ENCODE results near the gene USP44. TPM values are rescaled to one million over a fixed set of nuclear protein-coding genes. Genes with fewer than 3 reads are reported as not detected.

USP44 gene
- total and polyA plus RNA-seq, 2 of the 13 experiments (the other 11 are each of a cell fraction or from before 2014, with no cell fraction given), result 0.05 to 0.07 TPM

DNA sequence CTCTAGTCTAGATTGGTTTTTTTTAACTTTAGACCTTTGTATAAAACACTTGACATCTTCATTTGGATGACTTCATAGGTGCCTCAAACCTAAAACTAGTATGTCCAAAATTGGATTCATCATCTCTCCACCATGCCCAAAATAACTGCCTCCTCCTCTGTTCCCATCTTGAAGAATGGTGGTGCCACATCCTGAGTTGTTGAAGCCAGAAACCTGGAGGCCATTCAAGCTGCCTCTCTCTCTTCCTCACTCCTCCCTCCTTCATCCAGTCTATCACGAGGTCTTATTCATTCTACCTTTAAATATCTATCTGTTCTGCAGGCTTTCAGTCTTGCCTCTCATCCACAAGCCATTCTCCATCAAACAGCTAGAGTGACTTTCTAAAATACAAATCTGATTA is 26.5 kb upstream of the USP44 start (continued):
- no peak for TF ChIP-seq ZNF549 (CRISPR knock-in tag; IDR thresholded peaks at IDR 0.05)

GRCh38 chr12:95574799-95575452 is 23.6 kb upstream of the USP44 start:
- TF ChIP-seq GATAD2A (CRISPR knock-in tag; IDR thresholded peaks at IDR 0.05) (0 out of 2 replicates have a peak, but pooled peaks have one; percentile 27), SMC3 (IDR thresholded peaks at IDR 0.05; ENCODE audit: low read length) (peak; percentile 38; the same call in 1 of the 2 replicates), ELF3 (CRISPR knock-in tag; IDR thresholded peaks at IDR 0.05) (peak; percentile 47), MYNN (CRISPR knock-in tag; IDR thresholded peaks at IDR 0.05; ENCODE audit: low read depth) (no peak), ZNF350 (CRISPR knock-in tag; IDR thresholded peaks at IDR 0.05; ENCODE audit: borderline replicate concordance, low read depth) (no peak), SMYD3 (CRISPR knock-in tag; IDR thresholded peaks at IDR 0.05) (no peak), ZSCAN9 (CRISPR knock-in tag; IDR thresholded peaks at IDR 0.05; ENCODE audit: borderline replicate concordance) (no peak), STAG1 (CRISPR knock-in tag; IDR thresholded peaks at IDR 0.05) (peak; percentile 52)
- TF ChIP-seq, protein P1, sequence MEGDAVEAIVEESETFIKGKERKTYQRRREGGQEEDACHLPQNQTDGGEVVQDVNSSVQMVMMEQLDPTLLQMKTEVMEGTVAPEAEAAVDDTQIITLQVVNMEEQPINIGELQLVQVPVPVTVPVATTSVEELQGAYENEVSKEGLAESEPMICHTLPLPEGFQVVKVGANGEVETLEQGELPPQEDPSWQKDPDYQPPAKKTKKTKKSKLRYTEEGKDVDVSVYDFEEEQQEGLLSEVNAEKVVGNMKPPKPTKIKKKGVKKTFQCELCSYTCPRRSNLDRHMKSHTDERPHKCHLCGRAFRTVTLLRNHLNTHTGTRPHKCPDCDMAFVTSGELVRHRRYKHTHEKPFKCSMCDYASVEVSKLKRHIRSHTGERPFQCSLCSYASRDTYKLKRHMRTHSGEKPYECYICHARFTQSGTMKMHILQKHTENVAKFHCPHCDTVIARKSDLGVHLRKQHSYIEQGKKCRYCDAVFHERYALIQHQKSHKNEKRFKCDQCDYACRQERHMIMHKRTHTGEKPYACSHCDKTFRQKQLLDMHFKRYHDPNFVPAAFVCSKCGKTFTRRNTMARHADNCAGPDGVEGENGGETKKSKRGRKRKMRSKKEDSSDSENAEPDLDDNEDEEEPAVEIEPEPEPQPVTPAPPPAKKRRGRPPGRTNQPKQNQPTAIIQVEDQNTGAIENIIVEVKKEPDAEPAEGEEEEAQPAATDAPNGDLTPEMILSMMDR (CRISPR knock-in tag; IDR thresholded peaks at IDR 0.05), result peak; percentile 64
- no peak overlapping the region for H3K27ac ChIP-seq (ENCODE audit: extremely low read length, insufficient read depth, low read length)
- in situ Hi-C loops (cut with HindIII; ENCODE audit: extremely low pct_ligation_motif_present, low pct_unique_long_range_greater_than_20kb), result loop anchor here (25.0 kb wide), 1 partner anchor 412 kb away; the partner anchor contains the start of gene HAL
- no peaks in the 10 kb centered on the region for H3K4me1 ChIP-seq (ENCODE audit: insufficient read depth, low read length)
- DNase-seq (ENCODE audit: low spot score) (peak; percentile 31), FAIRE-seq (peak; percentile 51), ATAC-seq (peak; percentile 53; the same call in 2 of the 3 replicates)
- no peaks in the 10 kb centered on the region for H3K9me3 ChIP-seq (ENCODE audit: low read length)
- no peak overlapping the region for H3K9ac ChIP-seq (ENCODE audit: insufficient read depth, low read depth, low read length)
- no TSS peak for BruUV-seq (replicated peaks)
- H3K4me2 ChIP-seq (ENCODE audit: low read depth, low read length), result no peak overlapping the region
- H3K4me3 ChIP-seq (replicated peaks in 1 of 3; ENCODE audit: insufficient read depth in 1 of 3, low read depth in 2 of 3, low read length in 3 of 3), result no peak overlapping the region
- intact Hi-C loops (cut with micrococcal nuclease; ENCODE audit: unreplicated experiment), result no loop called here
- no peaks in the 10 kb centered on the region for H3K79me2 ChIP-seq (ENCODE audit: insufficient read depth, low read length)
- H3K27me3 ChIP-seq (ENCODE audit: control insufficient read depth in 1 of 2, insufficient read depth in 2 of 2, low read length in 2 of 2), result no peaks in the 10 kb centered on the region
- ChIA-PET POLR2A (no interaction called here), CTCF (ENCODE audit: low intra/inter-chr PET ratio, low total read pairs) (interaction anchor here (0.9 kb wide), 1 partner anchor 274 kb away, joined by 3 read pairs; no protein-coding TSS in a partner anchor)
- no peaks in the 10 kb centered on the region for H3K36me3 ChIP-seq (replicated peaks in 1 of 2; ENCODE audit: control insufficient read depth in 1 of 2, insufficient read depth in 2 of 2, low read length in 2 of 2)
- no peaks in the 10 kb centered on the region for H4K20me1 ChIP-seq (ENCODE audit: insufficient read depth, low read length)
- no peak overlapping the region for H2AFZ ChIP-seq (ENCODE audit: low read length)

All from HepG2 (cell line).